OCI-LY1 (cell line): ENCODE measurements around the gene ZNF248.

ENCODE experiments used
- H2AFZ ChIP-seq: fragments of 200-600 bp; sonication (generic), shearing (Covaris generic); 2 replicates; pipeline ENCODE4 v1.6.0; 2014; ENCODE audit warnings: antibody characterized with exemption, mild to moderate bottlenecking, low read length
- H3F3A ChIP-seq: fragments of 200-600 bp; sonication (generic), shearing (Covaris generic); 2 replicates; pipeline ENCODE4 v1.6.0; 2014; ENCODE audit warnings: mild to moderate bottlenecking, antibody characterized with exemption, low read length, moderate library complexity; ENCODE audit not compliant: insufficient read depth
- H3K27ac ChIP-seq: fragments of 200-600 bp; sonication (generic); 2 replicates; pipeline ENCODE4 v1.5.1; 2014; ENCODE audit warnings: low read length, mixed run types, mild to moderate bottlenecking, low read depth; ENCODE audit not compliant: poor library complexity, severe bottlenecking
- H3K27me3 ChIP-seq: fragments of 200-600 bp; sonication (generic); 2 replicates; pipeline ENCODE4 v1.6.0; 2014; ENCODE audit warnings: antibody characterized with exemption, mild to moderate bottlenecking, low read length, moderate library complexity; ENCODE audit not compliant: insufficient read depth
- H3K36me3 ChIP-seq: fragments of 200-600 bp; sonication (generic); 2 replicates; pipeline ENCODE4 v1.6.1; 2014; ENCODE audit warnings: mild to moderate bottlenecking, antibody characterized with exemption, low read length, moderate library complexity, mixed read lengths; ENCODE audit not compliant: insufficient read depth
- H3K4me1 ChIP-seq: fragments of 200-600 bp; sonication (generic); 2 replicates; pipeline ENCODE4 v1.5.1; 2014; ENCODE audit warnings: mild to moderate bottlenecking, low read length, moderate library complexity; ENCODE audit not compliant: insufficient read depth, severe bottlenecking
- H3K4me2 ChIP-seq: fragments of 200-600 bp; sonication (generic), shearing (Covaris generic); 2 replicates; pipeline ENCODE4 v1.6.1; 2014; ENCODE audit warnings: low read length
- H3K4me3 ChIP-seq: fragments of 200-600 bp; sonication (generic); 2 replicates; pipeline ENCODE4 v1.5.1; 2014; ENCODE audit warnings: low read length, low read depth, mild to moderate bottlenecking, mixed read lengths; ENCODE audit not compliant: poor library complexity, severe bottlenecking
- H3K79me2 ChIP-seq: fragments of 200-600 bp; shearing (Covaris generic); 2 replicates; pipeline ENCODE4 v1.6.1; 2016; ENCODE audit warnings: mixed run types, low read length, mixed read lengths; ENCODE audit not compliant: insufficient read depth
- H3K9ac ChIP-seq: fragments of 200-600 bp; sonication (generic), shearing (Covaris generic); 2 replicates; pipeline ENCODE4 v1.6.1; 2014; ENCODE audit warnings: mild to moderate bottlenecking, low read length, mixed read lengths
- H3K9me2 ChIP-seq: fragments of 200-600 bp; sonication (generic), shearing (Covaris generic); 2 replicates; pipeline ENCODE4 v1.6.1; 2014; ENCODE audit warnings: low read depth, mild to moderate bottlenecking, low read length, mixed read lengths
- H3K9me3 ChIP-seq: fragments of 200-600 bp; shearing (Covaris generic); 2 replicates; pipeline ENCODE4 v1.6.1; 2014; ENCODE audit warnings: low read length, mixed read lengths
- H4K20me1 ChIP-seq: fragments of 200-600 bp; sonication (generic), shearing (Covaris generic); 2 replicates; pipeline ENCODE4 v1.6.0; 2016; ENCODE audit warnings: mild to moderate bottlenecking, low read length; ENCODE audit not compliant: insufficient read depth
- EZH2 ChIP-seq: fragments of 200-600 bp; sonication (generic), shearing (Covaris generic); IDR thresholded peaks from 2 replicates; pipeline ENCODE4 v1.8.0; 2017; ENCODE audit warnings: borderline replicate concordance, mixed run types, mild to moderate bottlenecking, antibody characterized with exemption, low read length, moderate library complexity, mixed read lengths
- TF ChIP-seq, protein P1 (sequence below): fragments of 200-600 bp; sonication (generic), shearing (Covaris generic); IDR thresholded peaks from 2 replicates; pipeline ENCODE4 v1.5.1; 2017; ENCODE audit warnings: mild to moderate bottlenecking, antibody characterized with exemption, low read length, moderate library complexity, mixed read lengths

ZNF248 gene

DNA sequence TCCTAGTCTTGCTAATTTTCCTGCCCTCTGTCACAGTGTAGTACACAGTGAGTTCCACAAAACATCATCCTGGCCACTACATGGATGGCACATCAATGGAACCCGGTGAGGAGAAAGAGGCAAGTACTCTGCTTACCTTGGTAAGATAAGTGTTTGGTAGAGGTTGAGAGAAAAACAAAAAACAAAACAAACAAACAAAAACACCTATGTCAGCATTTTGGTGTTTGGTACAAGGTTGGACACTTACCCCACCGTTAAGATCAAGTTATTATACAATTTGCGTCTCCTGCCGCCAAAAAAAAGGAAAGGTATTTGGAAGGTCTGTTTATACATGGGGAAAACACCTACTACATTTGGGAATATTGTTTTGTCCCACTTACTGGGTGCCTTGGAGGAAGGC lies 72.7 kb downstream of the ZNF248 start:
- no peak overlapping the region for H3K9ac ChIP-seq
- no peaks in the 10 kb centered on the region for H4K20me1 ChIP-seq
- H3K27me3 ChIP-seq = no peaks in the 10 kb centered on the region
- H3K4me3 ChIP-seq = no peak overlapping the region
- H3K9me2 ChIP-seq = no peaks in the 10 kb centered on the region
- no peaks in the 10 kb centered on the region for H3K79me2 ChIP-seq
- no peaks in the 10 kb centered on the region for H3K36me3 ChIP-seq
- no peaks in the 10 kb centered on the region for H3K9me3 ChIP-seq
- H3K27ac ChIP-seq = no peak overlapping the region
- H3K4me1 ChIP-seq = no peaks in the 10 kb centered on the region
- TF ChIP-seq, protein P1, sequence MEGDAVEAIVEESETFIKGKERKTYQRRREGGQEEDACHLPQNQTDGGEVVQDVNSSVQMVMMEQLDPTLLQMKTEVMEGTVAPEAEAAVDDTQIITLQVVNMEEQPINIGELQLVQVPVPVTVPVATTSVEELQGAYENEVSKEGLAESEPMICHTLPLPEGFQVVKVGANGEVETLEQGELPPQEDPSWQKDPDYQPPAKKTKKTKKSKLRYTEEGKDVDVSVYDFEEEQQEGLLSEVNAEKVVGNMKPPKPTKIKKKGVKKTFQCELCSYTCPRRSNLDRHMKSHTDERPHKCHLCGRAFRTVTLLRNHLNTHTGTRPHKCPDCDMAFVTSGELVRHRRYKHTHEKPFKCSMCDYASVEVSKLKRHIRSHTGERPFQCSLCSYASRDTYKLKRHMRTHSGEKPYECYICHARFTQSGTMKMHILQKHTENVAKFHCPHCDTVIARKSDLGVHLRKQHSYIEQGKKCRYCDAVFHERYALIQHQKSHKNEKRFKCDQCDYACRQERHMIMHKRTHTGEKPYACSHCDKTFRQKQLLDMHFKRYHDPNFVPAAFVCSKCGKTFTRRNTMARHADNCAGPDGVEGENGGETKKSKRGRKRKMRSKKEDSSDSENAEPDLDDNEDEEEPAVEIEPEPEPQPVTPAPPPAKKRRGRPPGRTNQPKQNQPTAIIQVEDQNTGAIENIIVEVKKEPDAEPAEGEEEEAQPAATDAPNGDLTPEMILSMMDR = no peak
- no peak for TF ChIP-seq EZH2
- no peak overlapping the region for H3K4me2 ChIP-seq
- H3F3A ChIP-seq = no peaks in the 10 kb centered on the region
- H2AFZ ChIP-seq = no peak overlapping the region

DNA sequence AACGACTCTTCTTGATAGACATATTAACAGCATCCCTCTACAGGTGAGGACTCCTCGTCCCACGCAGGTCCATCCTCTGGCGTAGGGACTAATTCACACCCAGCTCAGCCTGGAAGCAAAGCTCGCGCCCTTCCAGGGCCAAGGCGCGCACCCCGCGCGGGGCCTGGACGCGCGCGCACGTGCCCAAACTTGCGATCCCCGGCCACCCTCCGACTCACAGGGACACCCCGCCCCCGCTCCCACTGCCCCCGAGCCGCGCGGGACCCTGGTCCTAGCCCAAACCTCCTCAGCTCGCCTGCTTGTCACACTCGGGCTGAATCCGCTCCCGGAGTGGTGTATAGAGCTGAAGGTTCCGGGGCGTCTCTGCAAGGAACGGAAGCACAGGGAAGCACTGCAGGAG lies 76.9 kb downstream of the ZNF248 start:
- Histone ChIP-seq H3K4me3 (no peak overlapping the region), H3K9me2 (no peaks in the 10 kb centered on the region), H4K20me1 (no peaks in the 10 kb centered on the region), H3K9ac (no peak overlapping the region), H3K79me2 (no peaks in the 10 kb centered on the region), H3K27me3 (no peaks in the 10 kb centered on the region), H3F3A (no peaks in the 10 kb centered on the region), H3K9me3 (no peaks in the 10 kb centered on the region), H3K36me3 (no peaks in the 10 kb centered on the region), H3K4me1 (no peaks in the 10 kb centered on the region), H2AFZ (no peak overlapping the region), H3K4me2 (no peak overlapping the region), H3K27ac (no peak overlapping the region)
- TF ChIP-seq, protein P1 = no peak
- no peak for TF ChIP-seq EZH2

DNA sequence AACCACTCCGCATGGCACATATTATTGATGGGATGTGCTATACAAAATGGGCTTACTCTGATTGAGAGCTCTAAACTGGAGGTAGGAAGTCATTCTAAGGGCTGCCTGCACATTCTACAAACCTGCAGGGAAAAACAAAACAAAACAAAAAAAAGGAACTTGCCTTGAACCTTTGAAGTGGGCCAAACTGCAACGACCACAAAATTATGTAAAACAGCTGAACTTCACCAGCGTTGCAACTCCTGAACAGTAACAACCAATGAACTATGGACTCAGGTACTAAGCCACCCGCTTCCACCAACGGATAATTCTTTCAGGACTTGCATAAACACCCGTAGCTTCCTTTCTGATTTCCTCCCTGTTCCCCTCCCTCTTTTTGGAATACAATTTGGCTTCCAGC lies 80.4 kb downstream of the ZNF248 start:
- Histone ChIP-seq H3K4me3 (no peak overlapping the region), H3F3A (no peaks in the 10 kb centered on the region), H4K20me1 (no peaks in the 10 kb centered on the region), H3K27ac (no peak overlapping the region), H2AFZ (no peak overlapping the region), H3K9ac (no peak overlapping the region), H3K4me2 (no peak overlapping the region), H3K9me3 (no peaks in the 10 kb centered on the region), H3K4me1 (no peaks in the 10 kb centered on the region), H3K27me3 (no peaks in the 10 kb centered on the region), H3K79me2 (no peaks in the 10 kb centered on the region), H3K36me3 (no peaks in the 10 kb centered on the region), H3K9me2 (no peaks in the 10 kb centered on the region)
- TF ChIP-seq EZH2 = no peak
- TF ChIP-seq, protein P1 = no peak
